NK-92 (cell line): ENCODE data around the gene ANXA5.
"Not testable (repeated sequence)": the region's sequence is repeated elsewhere in the genome, so short reads cannot be mapped to it uniquely, and the experiment has no call there.

ENCODE experiments used
- DNase-seq: peaks from one replicate; lab custom pipeline; 2025; ENCODE audit not compliant: unreplicated experiment; lab: John Stamatoyannopoulos, UW

The ANXA5 gene

DNA sequence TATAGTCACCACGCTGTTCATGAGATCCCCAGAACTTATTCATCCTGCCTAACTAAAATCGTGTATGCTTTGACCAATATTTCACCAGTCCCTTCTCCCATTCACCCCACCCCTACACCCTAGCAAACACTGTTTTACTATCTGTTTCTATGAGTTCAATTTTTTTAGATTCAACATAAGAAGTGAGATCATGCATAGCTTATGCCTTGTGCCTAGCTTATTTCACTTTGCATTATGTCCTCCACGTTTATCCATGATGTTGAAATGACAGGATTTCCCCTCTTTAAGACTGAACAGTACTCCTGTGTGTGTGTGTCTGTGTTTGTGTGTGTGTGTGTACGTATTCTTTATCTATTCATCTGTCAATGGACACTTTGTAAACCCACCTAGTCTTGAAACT, 16.8 kb downstream of the ANXA5 start:
- DNase-seq: no peak

DNA sequence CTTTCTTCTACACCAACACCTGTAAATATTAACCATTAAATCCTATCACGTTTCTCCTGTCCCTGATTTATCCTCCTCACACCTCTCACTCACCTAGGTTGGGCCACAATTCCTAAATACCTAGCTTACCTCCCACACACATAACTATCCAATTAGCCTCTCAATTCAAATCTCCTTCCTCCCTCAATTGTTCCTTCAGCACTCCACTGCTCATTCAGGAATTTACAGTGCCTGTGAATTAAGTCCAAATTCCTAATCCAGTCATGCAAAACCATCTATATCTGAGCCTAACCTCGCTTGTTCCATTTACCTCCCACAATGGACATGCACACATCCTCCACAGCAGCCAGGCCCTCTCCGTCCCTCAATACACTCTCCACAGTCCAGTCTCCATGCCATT, 17.5 kb downstream of the ANXA5 start:
- no peak for DNase-seq

DNA sequence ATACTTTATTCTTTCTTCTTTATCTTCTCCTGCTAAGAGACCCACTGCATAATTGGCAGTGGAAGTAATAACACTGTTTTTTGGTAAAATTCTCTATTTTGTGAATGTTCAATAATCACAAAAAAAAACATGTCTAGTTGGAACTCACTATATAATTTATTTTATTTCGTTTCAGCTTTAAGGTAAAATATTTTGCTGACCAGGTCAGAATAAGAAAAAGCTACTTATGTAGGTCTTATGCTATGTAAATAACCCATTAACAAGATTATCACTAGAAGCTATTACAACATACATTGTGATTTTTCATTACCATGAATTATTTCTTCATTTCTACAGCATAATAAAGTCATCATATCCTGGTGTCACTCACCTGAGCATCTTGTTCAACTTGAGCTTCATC, 19.3 kb downstream of the ANXA5 start:
- no peak for DNase-seq

DNA sequence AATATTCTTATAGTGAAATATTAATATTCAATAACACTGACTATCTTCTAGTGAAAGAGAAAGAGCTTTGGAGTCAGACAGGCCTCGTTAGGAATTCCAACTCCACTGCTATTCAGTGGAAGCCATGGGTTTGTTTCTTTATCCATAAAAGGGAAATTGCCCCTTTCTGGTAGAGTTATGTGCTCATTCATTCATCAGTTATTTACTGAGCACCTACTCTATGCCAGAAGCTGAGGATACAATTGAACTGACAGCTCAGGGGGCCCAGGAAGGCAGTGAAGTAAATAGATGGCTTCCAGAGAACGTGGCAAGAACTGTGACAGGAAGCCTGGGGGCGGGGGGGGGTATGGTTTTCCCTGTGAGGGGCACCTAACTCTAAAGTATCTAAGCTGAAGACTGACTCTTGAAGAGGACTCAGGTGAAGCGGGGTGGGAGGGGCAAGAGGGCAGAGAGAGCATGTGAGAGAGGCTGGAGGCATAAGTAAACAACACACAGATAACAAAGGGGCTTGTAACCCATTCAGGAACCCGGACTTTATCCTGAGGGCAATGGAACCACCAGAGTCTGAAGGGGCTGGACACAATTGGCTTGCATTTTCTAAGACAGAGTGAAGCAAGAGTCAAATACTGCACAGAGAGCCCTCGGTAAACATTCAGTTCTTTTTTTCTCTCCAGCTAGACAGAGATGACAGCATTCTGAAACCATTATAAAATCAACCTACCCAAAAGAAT, 20.3 kb downstream of the ANXA5 start:
- no peak for DNase-seq

DNA sequence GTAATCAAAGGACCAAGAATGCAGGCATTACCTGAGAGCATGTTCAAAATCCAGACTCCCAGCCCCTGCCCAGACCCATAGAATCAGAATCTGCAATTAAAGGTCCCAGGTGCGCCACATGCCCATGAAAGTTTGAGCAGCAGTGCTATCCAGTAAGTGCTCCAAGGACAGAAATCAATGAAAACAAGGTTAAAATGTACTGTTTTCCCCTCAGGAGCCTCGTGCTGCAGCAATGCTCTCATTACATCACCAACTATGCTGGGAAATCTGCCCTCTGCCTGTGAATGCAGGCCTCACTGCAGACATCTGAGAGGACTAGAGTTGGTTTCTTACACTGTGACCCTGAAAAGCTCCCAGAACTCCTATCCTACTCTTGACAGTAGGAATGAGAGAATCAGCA, 21.1 kb downstream of the ANXA5 start:
- DNase-seq: no peak

DNA sequence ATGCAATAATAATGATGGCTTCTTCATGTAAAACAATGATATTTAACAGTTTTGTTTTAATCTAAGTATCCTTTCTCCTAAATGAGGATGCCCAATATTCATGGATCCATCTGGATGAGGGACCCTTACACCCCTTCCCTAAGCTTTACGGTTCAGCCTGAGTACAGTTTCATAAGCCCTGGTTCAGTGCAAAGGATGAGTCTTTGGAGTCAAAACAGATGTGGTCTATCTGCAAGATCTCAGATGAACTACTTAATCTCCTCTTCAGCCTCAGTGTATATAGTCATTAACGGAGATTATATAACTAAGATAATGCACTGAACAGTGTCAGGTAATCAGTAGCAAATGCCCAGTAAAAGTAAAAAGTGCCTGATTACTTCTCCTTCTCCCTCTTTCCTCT, 22.1 kb downstream of the ANXA5 start:
- DNase-seq: no peak

DNA sequence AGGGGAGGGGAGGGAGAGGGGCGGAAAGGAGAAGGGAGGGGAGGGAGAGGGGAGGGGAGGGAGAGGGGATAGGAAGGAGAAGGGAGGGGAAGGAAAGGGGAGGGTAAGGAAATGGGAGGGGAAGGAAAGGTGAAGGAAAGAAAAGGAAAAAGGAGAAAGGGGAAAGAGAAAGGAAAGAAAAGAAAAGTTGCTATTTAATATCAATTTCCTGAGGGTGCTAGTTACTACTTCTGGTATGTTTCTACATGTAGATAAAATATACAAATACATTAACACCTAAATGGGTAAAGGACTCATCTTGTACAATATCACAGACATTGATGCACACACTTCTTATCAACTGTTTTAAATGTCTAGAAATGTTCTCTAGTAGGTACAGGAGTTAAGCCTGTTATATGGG, 22.6 kb downstream of the ANXA5 start:
- DNase-seq: no peak

DNA sequence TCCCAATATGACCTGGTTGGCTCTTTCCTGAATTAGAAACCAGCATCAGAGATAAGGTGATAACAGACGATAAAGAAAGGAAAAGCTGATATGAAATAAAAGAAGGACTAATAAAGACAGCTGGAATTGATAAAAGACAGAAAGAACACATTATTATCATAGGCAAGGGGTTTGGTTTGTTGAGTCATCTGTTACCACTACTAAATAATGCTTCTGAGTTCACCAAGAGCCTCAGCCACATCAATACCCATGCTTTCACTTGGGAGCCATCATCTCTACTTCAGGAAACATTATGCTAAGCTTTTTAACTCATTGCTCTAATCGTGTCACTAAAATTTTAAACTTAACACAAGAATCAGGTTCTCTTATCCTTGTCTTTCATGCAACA, 27.6 kb downstream of the ANXA5 start:
- DNase-seq: no peak

DNA sequence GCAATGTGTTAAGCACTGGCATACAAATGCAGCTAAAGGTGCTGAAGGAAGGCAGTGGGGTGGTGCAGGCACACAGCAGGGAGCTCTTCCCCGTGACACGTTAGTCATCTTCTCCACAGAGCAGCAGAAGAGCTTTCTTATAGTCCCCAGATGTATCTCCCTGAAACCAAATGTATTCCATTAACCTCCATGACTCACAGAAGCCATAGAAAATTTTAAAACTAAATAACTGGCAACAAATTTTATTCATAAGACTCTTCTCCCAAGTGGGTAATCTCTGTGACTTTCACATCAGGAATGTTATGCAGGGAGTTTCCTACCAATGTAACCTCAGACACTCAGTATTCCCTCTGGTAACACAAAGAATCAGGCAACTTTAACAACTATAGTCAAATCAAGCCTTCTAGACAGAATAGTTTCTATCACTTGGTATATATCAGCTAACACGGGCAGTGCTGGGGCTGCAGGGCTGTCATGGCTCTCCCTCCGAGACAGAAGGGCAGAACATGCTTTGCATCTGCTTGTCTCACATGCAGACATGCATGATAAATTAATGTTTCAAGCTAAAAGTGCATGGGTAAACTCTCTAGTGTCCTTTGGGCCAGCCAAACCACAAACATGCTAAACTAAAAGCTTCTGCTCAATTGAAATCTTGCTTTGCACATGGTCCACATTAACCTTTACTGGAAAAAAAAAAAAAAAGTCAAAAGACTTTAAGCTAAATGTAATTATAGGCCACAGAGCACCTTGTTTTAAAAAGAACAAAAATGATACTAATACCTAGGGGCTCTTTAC, 28.2 kb downstream of the ANXA5 start:
- no peak for DNase-seq

DNA sequence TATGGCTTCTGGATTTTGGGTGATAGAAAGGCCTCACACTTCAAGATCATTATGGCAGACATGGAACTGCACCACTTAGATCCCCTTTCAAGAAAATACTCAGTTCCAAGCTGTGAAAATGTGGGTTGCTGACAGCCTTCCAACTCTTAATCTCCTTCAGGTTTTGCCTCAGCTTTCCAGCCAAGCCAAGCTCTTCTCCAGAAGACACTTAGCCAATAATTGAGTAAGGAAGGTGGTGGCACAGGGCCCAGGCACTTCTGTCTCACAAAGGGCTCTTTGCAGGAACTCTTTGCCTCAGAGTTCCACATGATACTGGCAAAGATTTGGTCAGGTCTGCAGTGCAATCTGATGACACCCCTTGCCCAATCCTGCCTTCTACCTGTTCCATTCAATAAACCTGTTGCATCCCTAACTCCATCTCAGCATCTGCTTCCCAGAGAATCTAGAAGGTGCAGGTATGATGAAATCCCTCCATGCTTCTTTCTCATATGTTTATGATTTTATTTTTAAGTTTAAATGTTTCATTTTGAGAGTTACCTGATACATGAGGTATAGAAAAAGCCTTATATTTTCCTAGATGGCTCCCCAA, 30.6 kb downstream of the ANXA5 start:
- no peak for DNase-seq

DNA sequence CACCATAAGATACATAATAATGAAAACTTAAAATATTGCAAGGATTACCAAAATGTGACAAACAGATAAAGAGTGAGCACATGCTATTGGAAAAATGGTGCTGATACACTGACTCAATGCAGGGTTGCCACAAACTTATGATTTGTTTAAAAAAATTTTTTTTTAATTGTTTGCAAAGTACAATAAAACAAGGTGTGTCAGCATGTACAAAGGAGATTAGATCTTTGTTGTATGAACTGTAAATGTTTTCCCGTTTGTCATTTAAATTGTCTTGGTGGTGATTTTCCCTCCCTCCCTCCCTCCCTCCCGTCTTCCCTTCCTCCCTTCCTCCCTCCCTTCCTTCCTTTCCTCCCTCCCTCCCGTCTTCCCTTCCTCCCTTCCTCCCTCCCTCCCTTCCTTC, 31.4 kb downstream of the ANXA5 start:
- no peak for DNase-seq

DNA sequence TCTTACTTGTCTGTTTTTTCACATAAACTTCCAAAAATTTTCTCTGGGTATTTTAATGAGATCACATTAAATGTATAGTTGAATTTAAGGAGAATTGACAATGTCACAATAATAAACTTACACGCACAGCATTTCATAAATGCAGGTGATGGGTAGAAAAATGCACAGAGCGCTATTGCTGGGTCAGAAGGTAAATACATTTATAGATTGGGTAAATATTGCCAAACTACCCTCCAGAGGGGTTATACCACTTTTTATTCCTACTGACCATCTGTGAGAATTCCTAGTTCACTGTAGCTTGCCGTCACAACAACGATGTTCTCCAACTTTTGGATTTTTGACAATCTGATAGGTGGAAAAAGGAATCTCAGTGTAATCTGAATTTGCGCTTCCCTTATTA, 34.6 kb downstream of the ANXA5 start:
- DNase-seq: no peak

DNA sequence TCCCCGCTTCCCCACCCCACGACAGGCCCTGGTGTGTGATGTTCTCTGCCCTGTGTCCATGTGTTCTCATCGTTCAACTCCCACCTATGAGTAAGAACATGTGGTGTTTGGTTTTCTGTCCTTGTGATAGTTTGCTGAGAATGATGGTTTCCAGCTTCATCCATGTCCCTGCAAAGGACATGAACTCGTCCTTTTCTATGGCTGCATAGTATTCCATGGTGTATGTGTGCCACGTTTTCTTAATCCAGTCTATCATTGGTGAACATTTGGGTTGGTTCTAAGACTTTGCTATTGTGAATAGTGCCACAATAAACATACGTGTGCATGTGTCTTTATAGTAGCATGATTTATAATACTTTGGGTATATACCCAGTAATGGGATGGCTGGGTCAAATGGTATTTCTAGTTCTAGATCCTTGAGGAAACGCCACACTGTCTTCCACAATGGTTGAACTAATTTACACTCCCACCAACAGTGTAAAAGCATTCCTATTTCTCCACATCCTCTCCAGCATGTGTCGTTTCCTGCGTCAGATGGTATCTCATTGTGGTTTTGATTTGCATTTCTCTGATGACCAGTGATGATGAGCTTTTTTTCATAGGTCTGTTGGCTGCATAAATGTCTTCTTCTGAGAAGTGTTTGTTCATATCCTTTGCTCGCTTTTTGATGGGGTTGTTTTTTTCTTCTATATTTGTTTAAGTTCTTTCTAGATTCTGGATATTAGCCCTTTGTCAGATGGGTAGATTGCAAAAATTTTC, 36.4 kb downstream of the ANXA5 start:
- not testable (repeated sequence) for DNase-seq

DNA sequence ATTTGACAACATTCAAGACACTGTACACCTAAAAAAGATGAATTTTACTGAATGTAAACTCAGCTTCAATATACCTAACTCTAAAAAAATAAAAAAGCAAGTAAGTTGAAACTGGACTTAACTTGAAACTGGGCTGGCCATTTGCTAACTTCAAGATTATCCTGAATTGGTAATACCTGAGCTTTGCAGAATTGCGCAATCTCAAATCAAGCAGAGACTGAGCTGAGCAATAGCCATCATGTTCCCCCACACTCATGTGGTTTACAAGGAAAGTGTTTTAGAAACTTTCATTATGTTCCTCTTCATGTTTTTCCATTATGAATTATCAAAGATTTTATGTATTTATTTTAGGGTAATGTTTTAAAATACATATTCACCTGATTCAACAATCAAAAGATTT, 38.7 kb downstream of the ANXA5 start:
- DNase-seq: no peak

DNA sequence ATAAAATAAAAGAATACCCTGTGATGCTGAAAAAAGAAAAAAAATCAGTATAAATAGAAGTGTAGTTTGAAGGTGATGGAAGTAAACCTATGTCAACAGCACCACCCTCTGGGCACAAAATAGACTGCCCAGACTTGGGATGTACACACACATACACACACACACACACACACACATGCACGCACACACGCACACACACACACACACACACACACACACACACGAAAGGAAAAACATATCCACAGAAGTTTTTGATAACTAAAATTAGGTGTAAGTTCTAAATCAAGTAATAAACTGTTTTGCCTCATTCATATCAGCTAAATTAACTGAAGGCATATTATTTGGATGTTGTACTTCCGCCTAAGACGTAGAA, 40.5 kb downstream of the ANXA5 start:
- no peak for DNase-seq

DNA sequence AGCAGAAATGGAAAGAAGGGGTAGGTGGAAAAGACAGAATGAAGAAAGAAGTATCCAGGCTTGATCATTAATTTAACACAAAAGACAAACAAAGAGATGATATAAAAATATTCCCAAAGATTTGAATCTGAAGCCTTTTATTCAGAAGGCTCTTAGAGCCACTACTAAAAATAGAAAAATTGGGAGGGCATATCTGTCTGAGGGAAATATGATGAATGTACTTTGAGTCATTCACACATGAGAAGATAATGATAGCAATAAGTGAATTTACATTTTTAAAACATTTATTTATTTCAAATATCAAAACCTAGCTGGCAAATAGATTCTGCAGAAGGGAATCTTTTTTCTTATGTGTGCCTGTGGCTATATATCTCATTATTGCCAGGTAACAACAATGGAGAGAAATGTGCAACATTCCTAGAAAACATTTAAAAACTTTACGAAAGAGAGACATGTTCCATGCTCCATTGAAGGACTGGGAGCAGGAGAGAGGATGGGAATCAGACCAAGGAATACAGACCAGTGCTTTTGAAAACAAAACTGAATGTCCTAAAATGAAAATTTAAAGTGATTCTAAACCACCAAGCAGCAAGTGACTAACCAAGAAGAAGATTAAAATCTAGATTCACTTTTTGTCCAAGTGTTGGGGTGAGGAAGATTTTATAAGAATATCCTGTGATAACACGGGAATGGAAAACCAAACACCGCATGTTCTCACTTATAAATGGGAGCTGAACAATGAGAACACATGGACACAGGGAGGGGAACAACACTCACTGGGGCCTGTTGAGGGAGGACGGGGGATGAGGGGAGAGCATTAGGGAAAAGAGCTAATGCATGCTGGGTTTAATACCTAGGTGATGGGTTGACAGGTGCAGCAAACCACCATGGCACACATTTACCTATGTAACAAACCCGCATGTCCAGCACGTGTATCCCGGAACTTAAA, 41.2 kb downstream of the ANXA5 start:
- DNase-seq: no peak

DNA sequence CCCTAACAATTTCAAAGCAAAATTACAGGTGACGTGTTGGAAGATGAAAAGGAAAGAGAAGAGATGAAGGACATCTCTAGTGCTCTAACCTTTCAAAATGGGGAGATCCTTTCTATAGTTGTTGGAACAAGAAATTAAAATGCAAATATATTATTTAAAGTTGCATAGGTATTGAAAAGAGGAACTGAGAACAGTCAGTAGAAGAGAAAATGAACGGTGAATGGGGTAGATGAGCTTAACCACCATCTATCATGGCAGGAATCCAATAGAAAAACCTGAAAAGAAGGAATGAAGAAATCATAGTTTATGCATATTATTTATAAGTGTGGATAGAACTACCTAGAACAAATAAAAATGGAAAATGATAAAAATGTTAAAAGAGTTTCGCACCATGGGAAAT, 42.0 kb downstream of the ANXA5 start:
- no peak for DNase-seq

DNA sequence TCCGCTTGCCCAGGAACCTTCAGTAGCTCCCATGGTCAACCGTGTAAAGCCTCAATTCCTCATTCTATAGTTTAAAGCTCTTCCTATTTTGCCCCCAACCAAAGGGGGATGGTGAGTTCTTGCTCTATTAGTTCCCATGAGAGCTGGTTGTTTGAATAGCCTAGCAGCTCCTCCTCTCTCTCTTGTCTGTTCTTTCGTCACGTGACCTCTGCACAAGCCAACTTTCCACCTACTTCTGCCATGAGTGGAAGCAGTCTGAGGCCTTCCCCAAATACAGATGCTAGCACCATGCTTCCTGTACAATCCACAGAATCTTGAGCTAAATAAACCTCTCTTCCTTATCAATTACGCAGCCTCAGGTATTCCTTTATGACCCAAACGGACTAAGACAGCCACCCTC, 42.8 kb downstream of the ANXA5 start:
- DNase-seq: no peak

DNA sequence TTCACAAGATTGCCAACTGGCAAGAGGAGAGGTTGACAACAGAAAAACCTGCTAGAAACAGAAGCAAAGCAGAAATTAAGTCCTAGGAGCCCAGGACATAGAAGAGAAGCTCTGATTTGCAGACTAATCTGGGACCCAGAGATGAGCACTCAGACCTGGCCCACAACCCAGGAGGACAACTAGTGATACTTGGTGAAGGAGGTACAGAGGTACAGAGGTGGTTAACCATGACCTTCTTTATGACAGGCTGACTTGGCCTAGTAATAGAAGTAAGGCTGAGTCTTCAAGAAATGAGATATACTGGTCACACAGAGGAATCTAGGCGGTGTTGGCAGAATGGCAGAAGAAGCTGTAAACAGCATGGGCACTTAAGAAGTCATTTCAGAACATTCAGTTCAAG, 43.6 kb downstream of the ANXA5 start:
- DNase-seq: no peak

DNA sequence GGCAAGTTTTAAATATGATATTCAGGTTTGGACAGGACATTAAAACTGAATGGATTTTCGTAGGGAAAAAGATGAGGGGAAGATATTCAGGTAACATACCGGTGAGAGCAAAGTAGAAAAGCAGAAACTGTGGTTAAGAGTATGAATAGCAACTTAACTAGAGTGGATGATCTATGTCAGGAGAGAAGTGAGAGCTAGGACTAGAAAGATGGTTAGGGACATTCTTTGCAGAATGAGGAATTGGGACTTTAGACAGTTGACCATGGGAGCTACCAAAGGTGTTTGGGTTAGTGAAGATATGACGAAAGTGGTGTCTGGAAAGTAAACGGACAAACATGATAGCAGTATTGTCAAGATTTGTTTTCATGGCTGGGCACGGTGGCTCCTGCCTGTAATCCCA, 45.2 kb downstream of the ANXA5 start:
- no peak for DNase-seq

DNA sequence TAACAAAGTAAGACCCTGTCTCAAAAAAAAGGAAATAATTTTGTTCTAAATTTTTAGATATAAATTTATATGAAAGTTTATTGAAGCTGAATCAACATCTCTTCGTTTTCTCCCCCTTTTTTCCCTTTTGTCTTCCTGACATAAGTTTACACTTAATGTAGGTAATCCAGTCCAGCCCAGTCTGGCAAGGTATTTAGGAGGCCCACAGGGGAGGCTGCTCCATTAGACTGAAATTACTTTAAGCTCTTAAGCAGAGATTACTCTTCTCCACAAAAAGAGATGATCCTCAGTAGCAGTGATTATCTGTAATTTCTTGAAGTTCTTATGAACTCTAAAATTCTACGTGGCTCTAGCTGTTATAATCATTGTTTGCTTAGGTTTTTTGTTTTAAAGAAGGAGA, 46.0 kb downstream of the ANXA5 start:
- no peak for DNase-seq
